MM.1S (cell line): ENCODE measurements around the gene GTF3C2.

Experiments used
- DNase-seq: peaks from one replicate; pipeline ENCODE4 v3.0.0-alpha.2; 2015
- H2AFZ ChIP-seq: fragments of 300-600 bp; sonication (generic); 2 replicates; pipeline ENCODE4 v1.6.0; 2016; ENCODE audit warnings: antibody characterized with exemption, low read length
- H3F3A ChIP-seq: fragments of 300-600 bp; sonication (generic); 2 replicates; pipeline ENCODE4 v1.6.1; 2016; ENCODE audit warnings: mild to moderate bottlenecking, antibody characterized with exemption, low read length, moderate library complexity, mixed read lengths; ENCODE audit not compliant: insufficient read depth
- H3K27ac ChIP-seq: fragments of 300-600 bp; sonication (generic); 2 replicates; pipeline ENCODE4 v1.5.1; 2016; ENCODE audit warnings: mild to moderate bottlenecking, low read length
- H3K27me3 ChIP-seq: fragments of 300-600 bp; sonication (generic); replicated peaks from 2 replicates; pipeline ENCODE4 v1.6.0; 2016; ENCODE audit warnings: low read length; ENCODE audit not compliant: insufficient read depth
- H3K36me3 ChIP-seq: fragments of 300-600 bp; sonication (generic); replicated peaks from 2 replicates; pipeline ENCODE4 v1.6.1; 2016; ENCODE audit warnings: mild to moderate bottlenecking, low read length, mixed read lengths; ENCODE audit not compliant: insufficient read depth
- H3K4me1 ChIP-seq: fragments of 300-600 bp; sonication (generic); 2 replicates; pipeline ENCODE4 v1.6.1; 2016; ENCODE audit warnings: low read length, mixed read lengths
- H3K4me2 ChIP-seq: fragments of 300-600 bp; sonication (generic); 2 replicates; pipeline ENCODE4 v1.6.0; 2016; ENCODE audit warnings: low read depth, low read length
- H3K4me3 ChIP-seq: fragments of 300-600 bp; sonication (generic); 2 replicates; pipeline ENCODE4 v1.5.1; 2016; ENCODE audit warnings: low read length, mixed read lengths
- H3K79me2 ChIP-seq: fragments of 300-600 bp; sonication (generic); 2 replicates; pipeline ENCODE4 v1.6.1; 2016; ENCODE audit warnings: mixed run types, low read length, mixed read lengths
- H3K9ac ChIP-seq: fragments of 300-600 bp; sonication (generic); 2 replicates; pipeline ENCODE4 v1.6.1; 2016; ENCODE audit warnings: low read length, mixed read lengths
- H3K9me2 ChIP-seq: fragments of 300-600 bp; sonication (generic); replicated peaks from 2 replicates; pipeline ENCODE4 v1.6.1; 2016; ENCODE audit warnings: mild to moderate bottlenecking, low read length, mixed read lengths; ENCODE audit not compliant: insufficient read depth
- H3K9me3 ChIP-seq: fragments of 300-600 bp; sonication (generic); replicated peaks from 2 replicates; pipeline ENCODE4 v1.6.1; 2016; ENCODE audit warnings: mild to moderate bottlenecking, low read length, mixed read lengths; ENCODE audit not compliant: insufficient read depth
- H4K20me1 ChIP-seq: fragments of 300-600 bp; sonication (generic); 2 replicates; pipeline ENCODE4 v1.6.1; 2016; ENCODE audit warnings: mild to moderate bottlenecking, low read length, moderate library complexity, mixed read lengths; ENCODE audit not compliant: insufficient read depth
- CTCF ChIP-seq: fragments of 300-600 bp; sonication (generic); IDR thresholded peaks from 2 replicates; pipeline ENCODE4 v1.5.1; 2016; ENCODE audit warnings: antibody characterized with exemption, low read length, mixed read lengths
- EZH2 ChIP-seq: fragments of 300-600 bp; sonication (generic); optimal IDR thresholded peaks from 2 replicates; pipeline ENCODE3; 2017; ENCODE audit warnings: low read depth, mild to moderate bottlenecking, antibody characterized with exemption, low read length, mixed read lengths
- EZH2phosphoT487 ChIP-seq: fragments of 300-600 bp; sonication (generic); IDR thresholded peaks from 2 replicates; pipeline ENCODE4 v1.6.1; 2018; ENCODE audit warnings: antibody characterized with exemption, low read length

Gene GTF3C2

GRCh38 chr2:27278010-27278409 is 78.6 kb downstream of the GTF3C2 start:
- no peak overlapping the region for H3K9ac ChIP-seq
- TF ChIP-seq EZH2: no peak
- TF ChIP-seq CTCF: no peak
- TF ChIP-seq EZH2phosphoT487: no peak
- no peaks in the 10 kb centered on the region for H3F3A ChIP-seq
- DNase-seq: no peak
- no peaks in the 10 kb centered on the region for H3K9me3 ChIP-seq
- H4K20me1 ChIP-seq: no peaks in the 10 kb centered on the region
- H2AFZ ChIP-seq: no peak overlapping the region
- no peaks in the 10 kb centered on the region for H3K4me1 ChIP-seq
- no peak overlapping the region for H3K4me3 ChIP-seq
- no peak overlapping the region for H3K4me2 ChIP-seq
- H3K36me3 ChIP-seq: no peaks in the 10 kb centered on the region
- H3K79me2 ChIP-seq: no peaks in the 10 kb centered on the region
- H3K27me3 ChIP-seq: no peaks in the 10 kb centered on the region
- H3K9me2 ChIP-seq: no peaks in the 10 kb centered on the region
- no peak overlapping the region for H3K27ac ChIP-seq
